Effector memory CD8-positive, alpha-beta T cell (primary cell): ENCODE data around the gene EDRF1.
"Not testable (repeated sequence)": the region's sequence is repeated elsewhere in the genome, so short reads cannot be mapped to it uniquely, and the experiment has no call there.

ENCODE experiments used
- ATAC-seq: fragments of 150-1000 bp; cut with Tn5 transposase; replicated peaks from 2 replicates; pipeline ENCODE4 v1.10.0; 2021; ENCODE audit warnings: mild to moderate bottlenecking, moderate library complexity
- DNase-seq, 3 experiments: peaks; one replicate each; pipeline ENCODE4 v3.0.0; 2021
- H3K27ac Mint-ChIP-seq, 2 donors: one replicate each; pipeline ENCODE4 v1.8.0; 2022; ENCODE audit warnings: mild to moderate bottlenecking in 2 of 2, mixed read lengths in 2 of 2, moderate library complexity in 2 of 2
- H3K27me3 Mint-ChIP-seq, 2 donors: one replicate each; pipeline ENCODE4 v1.8.0; 2022; ENCODE audit warnings: mixed read lengths in 2 of 2
- H3K36me3 Mint-ChIP-seq: one replicate; pipeline ENCODE4 v1.8.0; 2022; ENCODE audit warnings: mild to moderate bottlenecking, moderate library complexity, mixed read lengths; ENCODE audit not compliant: insufficient read depth
- H3K4me1 Mint-ChIP-seq, 2 donors: one replicate each; pipeline ENCODE4 v1.8.0; 2022; ENCODE audit warnings: low read depth in 2 of 2, mixed read lengths in 2 of 2
- H3K4me3 Mint-ChIP-seq, 2 donors: one replicate each; pipeline ENCODE4 v1.8.0; 2022; ENCODE audit warnings: mild to moderate bottlenecking in 2 of 2, mixed read lengths in 2 of 2, moderate library complexity in 2 of 2
- H3K9me3 Mint-ChIP-seq, 2 donors: one replicate each; pipeline ENCODE4 v1.8.0; 2022; ENCODE audit warnings: mixed read lengths in 2 of 2

The EDRF1 gene

GRCh38 chr10:125692601-125693523 is 26.6 kb upstream of the EDRF1 start:
- Mint-ChIP-seq H3K4me1 (no peaks in the 10 kb centered on the region), H3K4me3 (no peak overlapping the region), H3K27ac (peak overlapping the region in 1 of 2 donors; percentile 10), H3K9me3 (no peaks in the 10 kb centered on the region), H3K36me3 (no peaks in the 10 kb centered on the region), H3K27me3 (peaks cover 30 to 58% of the 10 kb centered on the region in 2 donors)
- DNase-seq (no peak), ATAC-seq (no peak)

- Mint-ChIP-seq H3K4me3 (no peak overlapping the region), H3K27me3 (peaks cover 30 to 55% of the 10 kb centered on the region in 2 donors), H3K4me1 (no peaks in the 10 kb centered on the region), H3K36me3 (no peaks in the 10 kb centered on the region), H3K9me3 (no peaks in the 10 kb centered on the region), H3K27ac (no peak overlapping the region)
- ATAC-seq (no peak), DNase-seq (no peak)
Measured at GRCh38 chr10:125693524-125693847, 26.0 kb upstream of the EDRF1 start.

- Mint-ChIP-seq H3K36me3 (no peaks in the 10 kb centered on the region), H3K9me3 (no peaks in the 10 kb centered on the region), H3K4me3 (no peak overlapping the region), H3K27me3 (peaks cover 24 to 43% of the 10 kb centered on the region in 2 donors), H3K4me1 (no peaks in the 10 kb centered on the region), H3K27ac (no peak overlapping the region)
- DNase-seq: no peak
- ATAC-seq: no peak
Measured at GRCh38 chr10:125694883-125695282, 24.6 kb upstream of the EDRF1 start.

GRCh38 chr10:125696884-125697283 is 22.6 kb upstream of the EDRF1 start:
- not testable (repeated sequence) for H3K4me3 Mint-ChIP-seq, ATAC-seq, DNase-seq, H3K4me1 Mint-ChIP-seq, H3K36me3 Mint-ChIP-seq, H3K27ac Mint-ChIP-seq, H3K9me3 Mint-ChIP-seq
- peaks cover 14 to 23% of the 10 kb centered on the region in 2 donors for H3K27me3 Mint-ChIP-seq

GRCh38 chr10:125698481-125698998 is 21.0 kb upstream of the EDRF1 start:
- no peak for ATAC-seq
- H3K9me3 Mint-ChIP-seq: peaks cover 3 to 8% of the 10 kb centered on the region in 2 donors
- H3K27me3 Mint-ChIP-seq: peaks cover 14 to 31% of the 10 kb centered on the region in 2 donors
- H3K27ac Mint-ChIP-seq: no peak overlapping the region
- H3K4me1 Mint-ChIP-seq: no peaks in the 10 kb centered on the region
- DNase-seq: no peak
- no peak overlapping the region for H3K4me3 Mint-ChIP-seq
- no peaks in the 10 kb centered on the region for H3K36me3 Mint-ChIP-seq

- no peak overlapping the region for H3K4me3 Mint-ChIP-seq
- no peaks in the 10 kb centered on the region for H3K36me3 Mint-ChIP-seq
- DNase-seq: no peak
- H3K27ac Mint-ChIP-seq: no peak overlapping the region
- H3K4me1 Mint-ChIP-seq: no peaks in the 10 kb centered on the region
- H3K9me3 Mint-ChIP-seq: peaks cover 3 to 8% of the 10 kb centered on the region in 2 donors
- ATAC-seq: no peak
- peaks cover 14 to 31% of the 10 kb centered on the region in 2 donors for H3K27me3 Mint-ChIP-seq
Measured at GRCh38 chr10:125699562-125700143, 19.9 kb upstream of the EDRF1 start.

- H3K27ac Mint-ChIP-seq: no peak overlapping the region
- ATAC-seq: no peak
- H3K36me3 Mint-ChIP-seq: no peaks in the 10 kb centered on the region
- no peak for DNase-seq
- no peaks in the 10 kb centered on the region for H3K4me1 Mint-ChIP-seq
- peaks cover 3 to 8% of the 10 kb centered on the region in 2 donors for H3K9me3 Mint-ChIP-seq
- H3K27me3 Mint-ChIP-seq: peaks cover 9 to 23% of the 10 kb centered on the region in 2 donors
- H3K4me3 Mint-ChIP-seq: no peak overlapping the region
Measured at GRCh38 chr10:125700355-125700911, 19.1 kb upstream of the EDRF1 start.

- ATAC-seq: no peak
- no peak overlapping the region for H3K27ac Mint-ChIP-seq
- H3K9me3 Mint-ChIP-seq: peaks cover under 1 to 13% of the 10 kb centered on the region in 2 donors
- H3K36me3 Mint-ChIP-seq: no peaks in the 10 kb centered on the region
- no peak for DNase-seq
- H3K4me1 Mint-ChIP-seq: peaks cover 0 to 4% of the 10 kb centered on the region in 2 donors
- peaks cover 11 to 35% of the 10 kb centered on the region in 2 donors for H3K27me3 Mint-ChIP-seq
- H3K4me3 Mint-ChIP-seq: no peak overlapping the region
Measured at GRCh38 chr10:125707541-125708468, 11.7 kb upstream of the EDRF1 start.

- Mint-ChIP-seq H3K4me3 (no peak overlapping the region), H3K4me1 (peaks cover 0 to 4% of the 10 kb centered on the region in 2 donors), H3K36me3 (no peaks in the 10 kb centered on the region), H3K27me3 (peaks cover 11 to 32% of the 10 kb centered on the region in 2 donors), H3K27ac (no peak overlapping the region), H3K9me3 (peaks cover 3 to 17% of the 10 kb centered on the region in 2 donors)
- ATAC-seq (no peak), DNase-seq (no peak)
Measured at GRCh38 chr10:125708971-125709503, 10.5 kb upstream of the EDRF1 start.

GRCh38 chr10:125709553-125710474 is 9.7 kb upstream of the EDRF1 start:
- DNase-seq: no peak
- Mint-ChIP-seq H3K9me3 (peaks cover 3 to 17% of the 10 kb centered on the region in 2 donors), H3K27me3 (peaks cover 11 to 32% of the 10 kb centered on the region in 2 donors), H3K4me3 (no peak overlapping the region), H3K27ac (no peak overlapping the region), H3K36me3 (no peaks in the 10 kb centered on the region), H3K4me1 (peaks cover 0 to 4% of the 10 kb centered on the region in 2 donors)
- ATAC-seq: no peak

GRCh38 chr10:125711110-125711750 is 8.3 kb upstream of the EDRF1 start:
- Mint-ChIP-seq H3K36me3 (no peaks in the 10 kb centered on the region), H3K4me1 (peaks cover 0 to 4% of the 10 kb centered on the region in 2 donors), H3K4me3 (no peak overlapping the region), H3K9me3 (peaks cover 3 to 17% of the 10 kb centered on the region in 2 donors), H3K27ac (no peak overlapping the region), H3K27me3 (peaks cover 6 to 24% of the 10 kb centered on the region in 2 donors)
- ATAC-seq: no peak
- no peak for DNase-seq
